Measurements from ENCODE around the gene OR4C45. TPM values are rescaled to one million over a fixed set of nuclear protein-coding genes. Genes with fewer than 3 reads are reported as not detected.

Gene OR4C45
- total and polyA plus RNA-seq, 2 of the 8 experiments (the other 6 are each of a cell fraction or from before 2014, with no cell fraction given), result not detected

DNA sequence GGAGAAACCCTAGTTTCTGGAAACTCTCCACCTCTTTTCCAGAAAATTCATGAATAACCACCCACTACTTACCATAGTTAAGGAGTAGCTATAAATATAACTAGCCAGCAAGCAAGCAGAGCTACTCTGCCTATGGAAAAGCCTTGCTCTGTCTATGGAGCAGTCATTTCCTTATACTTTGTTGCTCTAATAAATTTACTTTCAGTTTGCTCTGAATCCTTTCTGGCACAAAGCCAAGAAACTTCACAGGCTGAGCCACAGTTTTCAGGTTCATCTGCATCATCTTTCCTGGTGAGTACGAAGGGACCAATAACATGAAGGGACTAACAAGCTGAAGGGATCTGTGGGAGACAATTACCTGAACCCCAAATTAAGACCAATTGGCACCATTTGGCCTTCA is 4.6 kb downstream of the OR4C45 start:
- Histone ChIP-seq H3K23me2 (ENCODE audit: low read depth, low read length) (no peaks in the 10 kb centered on the region), H3K4ac (replicated peaks; ENCODE audit: insufficient read length, low read depth, low read length) (no peak overlapping the region), H3K56ac (replicated peaks; ENCODE audit: insufficient read length, low read depth, low read length) (no peak overlapping the region), H3K36me3 (ENCODE audit: control insufficient read depth in 2 of 4, insufficient read depth in 4 of 4, low read length in 3 of 4) (no peaks in the 10 kb centered on the region), H3K14ac (ENCODE audit: insufficient read length) (no peak overlapping the region), H3K4me3 (ENCODE audit: extremely low read depth in 1 of 4, insufficient read depth in 2 of 4, low read depth in 3 of 4, low read length in 4 of 4) (no peak overlapping the region), H2BK12ac (ENCODE audit: low read depth, low read length) (no peak overlapping the region), H2BK120ac (replicated peaks; ENCODE audit: low read depth, low read length) (no peak overlapping the region), H4K20me1 (replicated peaks in 1 of 2; ENCODE audit: control insufficient read depth in 1 of 2, insufficient read depth in 2 of 2, low read length in 2 of 2) (no peaks in the 10 kb centered on the region), H4K91ac (replicated peaks; ENCODE audit: insufficient read length, low read length) (no peak overlapping the region), H2BK5ac (ENCODE audit: low read depth, low read length) (no peak overlapping the region), H2AK5ac (ENCODE audit: low read depth, low read length) (no peak overlapping the region), H2AFZ (ENCODE audit: low read length) (no peak overlapping the region), H4K5ac (ENCODE audit: insufficient read length, low read depth, low read length) (no peak overlapping the region), H3K27ac (ENCODE audit: low read depth, low read length) (no peak overlapping the region), H3K9ac (replicated peaks in 1 of 4; ENCODE audit: extremely low read depth in 1 of 4, low read depth in 3 of 4, low read length in 3 of 4) (no peak overlapping the region), H3K4me2 (ENCODE audit: insufficient read depth in 1 of 2, low read depth in 2 of 2, low read length in 2 of 2) (no peak overlapping the region), H2BK20ac (ENCODE audit: low read length) (no peak overlapping the region), H4K8ac (ENCODE audit: extremely low read depth, insufficient read depth, low read length) (no peak overlapping the region), H3K79me1 (ENCODE audit: low read depth, low read length) (no peaks in the 10 kb centered on the region), H2BK15ac (ENCODE audit: low read length) (no peak overlapping the region), H3K9me3 (ENCODE audit: insufficient read depth in 2 of 2, low read depth in 1 of 2, low read length in 1 of 2) (peaks cover 28 to 55% of the 10 kb centered on the region in 2 experiments), H3K27me3 (replicated peaks in 1 of 4; ENCODE audit: control insufficient read depth in 3 of 4, extremely low read depth in 1 of 4, insufficient read depth in 3 of 4, low read length in 3 of 4) (no peaks in the 10 kb centered on the region), H3K18ac (ENCODE audit: extremely low read depth, low read length) (no peak overlapping the region), H3K79me2 (ENCODE audit: control insufficient read depth in 1 of 2, insufficient read depth in 2 of 2, low read length in 2 of 2) (no peaks in the 10 kb centered on the region), H3K23ac (ENCODE audit: insufficient read length) (no peak overlapping the region), H3K4me1 (replicated peaks in 1 of 4; ENCODE audit: control insufficient read depth in 3 of 4, insufficient read depth in 4 of 4, low read length in 3 of 4) (no peaks in the 10 kb centered on the region)
- ChIA-PET CTCF (ENCODE audit: partially characterized antibody) (no interaction called here), POLR2A (ENCODE audit: partially characterized antibody) (no interaction called here)
- DNase-seq (ENCODE audit: low read depth in 1 of 2, low spot score in 2 of 2) (no peak), FAIRE-seq (no peak)
- WGBS, 2 experiments (ENCODE audit: extremely low coverage in 1 of 2, insufficient coverage in 1 of 2, insufficient read length in 1 of 2, insufficient replicate concordance in 2 of 2, low coverage in 1 of 2, low lambda C conversion rate in 2 of 2, missing lambda C conversion rate in 1 of 2), result 53% methylated on average over 1 of the region's 1 CpG; no CpG with 5 or more reads in 1 of the 2 experiments
- no peak for TF ChIP-seq HDAC6 (IDR thresholded peaks at IDR 0.05; ENCODE audit: low read depth, low read length)
- TF ChIP-seq KDM5A (IDR thresholded peaks at IDR 0.05; ENCODE audit: low read length), result no peak
- no peak for TF ChIP-seq TEAD4 (IDR thresholded peaks at IDR 0.05; ENCODE audit: low read depth, low read length)
- TF ChIP-seq EP300 (IDR thresholded peaks at IDR 0.05; ENCODE audit: borderline replicate concordance in 1 of 2, low read depth in 2 of 2, low read length in 2 of 2), result no peak
- TF ChIP-seq NANOG (IDR thresholded peaks at IDR 0.05; ENCODE audit: insufficient read depth, low read depth, low read length, poor library complexity, severe bottlenecking), result no peak
- no peak for TF ChIP-seq PHF8 (conservative IDR thresholded peaks at IDR 0.05; ENCODE audit: low read depth, low read length)
